ENCODE measurements around the gene SLC43A3.

DNA sequence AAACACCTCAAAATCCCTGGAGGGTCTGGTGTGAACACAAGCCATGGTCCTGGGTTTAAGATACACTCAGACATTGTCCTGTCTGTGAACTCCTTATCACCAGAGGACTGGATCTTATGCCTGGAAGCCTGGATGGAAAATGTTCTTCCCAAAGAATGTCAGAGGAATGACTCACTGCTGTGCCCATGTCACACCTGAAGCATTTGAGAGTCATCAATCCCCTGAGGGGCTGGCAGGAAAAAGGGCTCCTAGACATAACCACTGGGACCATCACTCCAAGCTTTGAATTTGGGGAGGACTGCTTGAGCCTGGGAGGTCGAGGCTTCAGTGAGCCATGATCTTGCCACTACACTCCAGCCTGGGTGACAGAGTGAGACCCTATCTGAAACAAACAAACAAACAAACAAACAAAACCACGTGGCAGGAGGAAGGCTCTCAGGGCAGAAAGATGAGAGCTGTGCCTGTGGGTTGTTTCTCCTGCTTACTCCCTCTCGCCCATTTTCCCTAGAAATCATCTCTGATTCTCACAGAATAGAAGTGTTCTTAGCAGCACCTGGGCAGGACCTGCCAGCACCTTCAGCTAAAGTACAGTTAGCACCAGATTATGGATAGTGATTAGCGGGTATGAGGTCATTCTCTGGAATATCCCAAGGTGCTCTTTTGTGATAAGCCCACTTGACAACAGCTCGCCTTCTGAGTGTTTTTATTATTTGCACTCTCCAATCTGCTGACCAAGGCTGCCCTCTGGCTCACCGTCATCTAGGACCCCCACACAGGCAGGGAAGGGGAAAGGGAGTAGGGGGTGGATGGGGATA is 24.5 kb downstream of the SLC43A3 start:
- TF ChIP-seq CTCF (IDR thresholded peaks at IDR 0.05) (no peak), POLR2AphosphoS5 (IDR thresholded peaks at IDR 0.05) (no peak)

Measured in gastroesophageal sphincter (tissue), 3 donors.